Activated CD8-positive, alpha-beta memory T cell treated with anti-CD3 and anti-CD28 coated beads, Interleukin-2, amount 10 ng/mL, durations not matched to agents 7 days and 5 days (primary cell): ENCODE data around the gene KRT83. TPM values are rescaled to one million over a fixed set of nuclear protein-coding genes. Genes with fewer than 3 reads are reported as not detected.

Experiments
- ATAC-seq: fragments of 150-1000 bp; cut with Tn5 transposase; one replicate; pipeline ENCODE4 v1.10.0; 2021; ENCODE audit warnings: moderate library complexity
- CTCF ChIA-PET: fragments of 350-600 bp; sonication (Branson Sonifier 250); formaldehyde crosslinking; loops from one replicate; lab custom pipeline; 2021; ENCODE audit warnings: antibody characterized with exemption; lab: Charles Lee
- DNase-seq: peaks from one replicate; pipeline ENCODE4 v3.0.0-alpha.2; 2020
- H3K27ac Mint-ChIP-seq: one replicate; pipeline ENCODE4 v1.8.0; 2021; ENCODE audit warnings: mild to moderate bottlenecking, mixed read lengths
- H3K27me3 Mint-ChIP-seq: one replicate; pipeline ENCODE4 v1.8.0; 2021; ENCODE audit warnings: mixed read lengths
- H3K36me3 Mint-ChIP-seq: one replicate; pipeline ENCODE4 v1.8.0; 2021; ENCODE audit warnings: mild to moderate bottlenecking, mixed read lengths
- H3K4me1 Mint-ChIP-seq: one replicate; pipeline ENCODE4 v1.8.0; 2021; ENCODE audit warnings: mixed read lengths
- H3K4me3 Mint-ChIP-seq: one replicate; pipeline ENCODE4 v1.8.0; 2021; ENCODE audit warnings: mild to moderate bottlenecking, moderate library complexity, mixed read lengths
- H3K9me3 Mint-ChIP-seq: one replicate; pipeline ENCODE4 v1.8.0; 2022; ENCODE audit warnings: low read depth, mixed read lengths
- total RNA-seq, 2 experiments: library from RNA; stranded (reverse); gene quantifications; one replicate each; pipeline ENCODE4 v1.2.3, GENCODE V29; 2021

KRT83 gene
- total RNA-seq, 2 experiments from 2014 or later: not detected

DNA sequence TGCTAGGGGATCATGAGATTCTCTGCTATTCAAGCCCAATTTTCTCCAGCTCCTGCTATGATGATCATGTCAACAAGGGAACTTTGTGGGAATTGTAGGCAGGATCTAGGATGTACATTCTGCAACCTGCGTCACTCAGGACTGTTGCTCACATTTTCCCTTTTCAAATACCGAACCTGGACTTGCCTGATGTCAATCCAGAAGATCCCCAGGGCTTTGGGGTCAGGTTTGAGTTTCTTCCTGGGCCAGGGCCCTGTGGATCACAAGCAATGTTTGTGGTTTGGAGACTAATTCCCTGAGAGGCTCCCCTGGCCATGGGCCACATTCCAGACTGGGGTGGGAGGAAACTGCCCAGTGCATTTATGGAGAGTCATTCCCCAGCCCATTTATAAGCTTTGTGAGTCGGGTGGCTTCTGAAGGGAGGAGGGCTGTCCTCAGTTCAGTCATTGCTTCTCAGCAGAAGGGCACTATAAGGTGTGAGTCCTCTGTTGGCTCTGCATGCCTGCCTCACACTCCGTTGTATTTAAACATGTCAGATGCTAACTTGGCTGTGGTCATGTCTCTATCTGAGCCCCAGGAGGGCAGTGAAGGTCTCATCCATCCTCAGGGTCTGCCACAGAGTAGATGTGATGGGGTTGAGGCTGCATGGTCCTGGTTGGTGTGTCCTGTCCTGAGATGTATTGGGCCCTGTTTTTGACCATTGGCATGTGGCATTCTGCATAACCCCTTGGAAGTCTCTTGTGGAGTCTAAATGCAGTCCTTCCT is 40.2 kb downstream of the KRT83 start:
- H3K4me3 Mint-ChIP-seq: no peak overlapping the region
- DNase-seq (no peak), ATAC-seq (no peak)
- no peak overlapping the region for H3K27ac Mint-ChIP-seq
- H3K36me3 Mint-ChIP-seq: no peaks in the 10 kb centered on the region
- H3K4me1 Mint-ChIP-seq: peaks cover 5% of the 10 kb centered on the region
- peaks cover 42% of the 10 kb centered on the region for H3K27me3 Mint-ChIP-seq
- no peaks in the 10 kb centered on the region for H3K9me3 Mint-ChIP-seq
- CTCF ChIA-PET: interaction anchor here (0.6 to 6.1 kb wide), 9 partner anchors 11 to 95 kb away, joined by 3 to 74 read pairs (median 20); partner anchors contain the start of gene KRT81

DNA sequence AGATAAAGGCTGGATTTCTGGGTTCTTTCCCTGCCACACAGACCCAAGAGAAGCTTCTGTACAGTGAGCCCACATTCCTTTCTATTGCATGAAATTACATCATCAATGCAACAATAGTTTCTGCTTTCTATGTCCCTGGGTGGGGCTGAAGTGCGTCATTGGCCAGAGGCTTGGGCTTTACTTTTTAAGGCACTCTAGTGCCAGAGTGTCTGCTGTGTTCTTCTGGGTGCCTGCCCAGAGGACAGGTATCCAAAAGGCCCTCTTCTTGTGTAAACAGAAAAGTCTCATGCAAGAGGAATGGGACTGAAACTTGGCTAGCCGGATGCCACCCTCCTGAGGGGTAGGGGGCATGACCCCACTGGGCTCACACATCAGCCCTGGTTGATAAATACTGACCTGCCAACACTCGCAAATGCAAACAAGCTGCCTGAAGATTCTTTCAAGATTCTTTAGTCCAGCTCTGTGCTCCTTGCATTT is 40.8 kb downstream of the KRT83 start:
- Mint-ChIP-seq H3K36me3 (no peaks in the 10 kb centered on the region), H3K4me3 (no peak overlapping the region), H3K27me3 (peaks cover 47% of the 10 kb centered on the region), H3K9me3 (no peaks in the 10 kb centered on the region), H3K4me1 (peaks cover 5% of the 10 kb centered on the region), H3K27ac (no peak overlapping the region)
- CTCF ChIA-PET: interaction anchor here (0.6 to 6.1 kb wide), 14 partner anchors 12 to 147 kb away, joined by 3 to 74 read pairs (median 9); partner anchors contain the start of gene KRT81
- ATAC-seq (no peak), DNase-seq (no peak)

DNA sequence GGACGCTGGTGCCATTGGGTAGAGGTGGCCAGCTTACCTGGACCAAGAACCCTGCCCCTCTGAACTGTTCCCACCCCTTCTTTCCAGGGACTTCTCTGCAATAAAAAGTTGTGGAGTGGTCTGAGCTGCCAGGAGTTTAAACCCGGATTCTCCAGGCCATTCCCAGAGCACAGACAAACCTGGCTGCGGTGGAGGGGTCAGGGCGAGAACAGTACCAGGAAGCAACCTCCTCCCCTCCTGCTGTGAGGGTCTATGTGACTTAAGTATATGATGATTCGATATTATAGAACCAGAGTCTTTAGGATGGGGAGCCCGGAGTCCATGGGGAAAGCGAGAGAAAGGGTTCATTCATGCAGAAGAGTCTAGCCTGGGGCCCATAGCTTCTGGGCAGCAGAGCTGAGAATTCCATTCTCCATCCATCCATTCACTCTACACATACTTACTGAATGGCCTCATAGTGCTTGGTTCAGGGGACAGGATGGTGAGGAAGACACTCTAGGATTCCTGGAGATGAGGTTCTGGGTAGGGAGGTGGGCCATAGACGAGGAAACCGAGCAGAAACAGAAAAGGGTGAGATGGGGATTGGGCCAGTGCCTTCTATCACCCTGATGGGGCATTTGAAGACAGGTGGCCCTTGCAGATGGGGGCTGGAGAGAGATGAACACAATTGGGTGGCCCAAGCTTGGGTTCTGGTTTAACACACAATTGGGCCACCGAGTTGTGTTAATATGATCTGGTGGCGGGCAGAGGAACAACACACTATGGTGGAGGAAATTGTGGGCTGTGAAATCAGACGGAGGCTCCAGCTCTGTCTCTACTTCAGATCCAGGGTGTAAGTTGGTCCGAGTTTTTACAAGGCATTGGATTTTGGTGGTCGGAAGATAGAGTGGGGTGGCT is 41.5 kb downstream of the KRT83 start:
- Mint-ChIP-seq H3K9me3 (no peaks in the 10 kb centered on the region), H3K27me3 (peaks cover 51% of the 10 kb centered on the region), H3K4me1 (peaks cover 5% of the 10 kb centered on the region), H3K4me3 (no peak overlapping the region), H3K27ac (no peak overlapping the region), H3K36me3 (no peaks in the 10 kb centered on the region)
- CTCF ChIA-PET: interaction anchor here (0.6 to 6.1 kb wide), 50 partner anchors 9 to 605 kb away, joined by 3 to 74 read pairs (median 4); partner anchors contain the start of genes KRT81 and KRT83
- ATAC-seq: no peak
- DNase-seq: no peak

DNA sequence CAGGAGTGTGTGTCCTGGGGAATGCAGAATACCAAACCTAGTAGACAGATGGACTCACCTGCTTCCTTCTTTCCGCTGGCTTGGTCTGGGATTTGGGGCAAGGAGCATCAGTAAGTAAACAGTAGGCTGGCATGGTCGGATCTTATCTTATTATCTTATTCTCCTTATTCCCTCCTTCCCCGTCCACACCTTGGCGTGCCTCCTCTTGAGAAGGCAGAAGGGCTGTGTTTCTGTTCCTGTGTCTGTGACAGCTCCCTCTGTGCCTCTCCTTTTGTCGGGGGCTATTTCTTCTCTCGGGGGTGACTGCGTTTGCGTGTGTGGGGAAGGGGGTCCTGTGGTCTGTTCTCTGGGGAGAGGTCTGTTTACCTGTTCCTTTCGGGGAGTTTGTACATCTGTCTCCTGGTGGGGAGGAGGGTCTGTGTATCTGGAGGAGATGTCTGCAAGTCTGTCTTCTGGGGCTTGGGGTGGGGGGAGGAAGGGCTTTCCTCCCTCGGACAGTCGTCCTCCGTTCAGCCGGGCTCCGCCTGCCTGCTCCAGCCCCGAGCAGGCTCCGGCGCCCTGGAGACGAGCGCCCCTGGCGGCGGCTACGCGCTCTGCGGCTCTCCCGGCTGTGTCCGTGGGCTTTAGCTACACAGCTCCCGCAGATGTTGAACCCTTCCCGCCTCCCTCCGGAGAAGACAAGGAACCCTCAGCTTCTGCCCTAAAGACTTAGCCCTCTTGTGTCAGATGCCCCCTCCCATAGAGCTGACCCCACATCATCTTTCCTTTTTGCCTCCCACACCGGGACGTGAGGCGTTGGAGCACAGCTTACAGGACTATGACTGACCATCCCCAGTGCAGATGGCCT is 42.4 kb downstream of the KRT83 start:
- H3K4me3 Mint-ChIP-seq: no peak overlapping the region
- no peak overlapping the region for H3K27ac Mint-ChIP-seq
- H3K36me3 Mint-ChIP-seq: no peaks in the 10 kb centered on the region
- CTCF ChIA-PET: interaction anchor here (0.6 to 6.1 kb wide), 53 partner anchors 10 to 606 kb away, joined by 3 to 74 read pairs (median 4); partner anchors contain the start of genes KRT81 and KRT83
- ATAC-seq (peak; percentile 99), DNase-seq (peak; percentile 79)
- peaks cover 5% of the 10 kb centered on the region for H3K4me1 Mint-ChIP-seq
- H3K27me3 Mint-ChIP-seq: peaks cover 59% of the 10 kb centered on the region
- no peaks in the 10 kb centered on the region for H3K9me3 Mint-ChIP-seq

DNA sequence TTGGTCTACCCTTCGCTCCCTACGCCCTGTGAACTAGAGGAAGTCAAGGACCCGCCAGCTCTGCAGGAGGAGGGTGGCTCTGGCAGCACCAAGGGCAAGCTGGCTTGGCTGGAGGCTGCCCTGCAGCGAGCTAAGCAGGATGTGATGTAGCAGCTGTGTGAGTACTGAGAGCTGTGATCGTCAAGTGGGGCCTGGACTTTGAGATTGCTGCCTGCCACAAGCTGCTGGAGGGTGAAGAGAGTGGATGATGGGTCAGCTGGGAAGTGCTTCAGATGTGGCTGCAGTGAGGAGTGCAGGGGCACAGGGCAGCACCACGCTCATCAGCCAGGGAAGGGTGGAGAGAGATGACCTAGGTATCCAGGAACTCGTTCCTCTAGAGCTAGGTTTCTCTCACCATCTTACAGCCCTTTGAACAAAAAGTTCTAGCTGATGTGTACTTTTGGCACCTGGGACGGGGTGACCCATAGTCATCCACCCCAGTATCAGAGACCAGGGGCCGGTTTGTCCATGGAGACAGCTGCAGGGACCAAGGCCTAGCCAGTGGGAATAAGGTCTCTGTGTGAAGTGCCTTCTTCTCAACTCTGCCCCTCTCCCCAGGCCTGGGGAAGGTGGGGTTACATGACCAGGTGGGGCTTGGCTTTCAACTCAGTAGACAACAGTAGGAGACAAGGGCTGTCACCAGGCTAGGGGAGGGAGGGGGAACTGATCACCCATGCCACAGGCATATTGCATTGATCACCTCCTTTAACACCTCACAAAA is 43.5 kb downstream of the KRT83 start:
- Mint-ChIP-seq H3K9me3 (no peaks in the 10 kb centered on the region), H3K27ac (no peak overlapping the region), H3K4me3 (no peak overlapping the region), H3K27me3 (peaks cover 65% of the 10 kb centered on the region), H3K36me3 (no peaks in the 10 kb centered on the region), H3K4me1 (peaks cover 5% of the 10 kb centered on the region)
- DNase-seq: no peak
- CTCF ChIA-PET: interaction anchor here (0.7 to 6.1 kb wide), 16 partner anchors 11 to 813 kb away, joined by 3 to 74 read pairs (median 8); partner anchors contain the start of gene KRT81
- no peak for ATAC-seq

DNA sequence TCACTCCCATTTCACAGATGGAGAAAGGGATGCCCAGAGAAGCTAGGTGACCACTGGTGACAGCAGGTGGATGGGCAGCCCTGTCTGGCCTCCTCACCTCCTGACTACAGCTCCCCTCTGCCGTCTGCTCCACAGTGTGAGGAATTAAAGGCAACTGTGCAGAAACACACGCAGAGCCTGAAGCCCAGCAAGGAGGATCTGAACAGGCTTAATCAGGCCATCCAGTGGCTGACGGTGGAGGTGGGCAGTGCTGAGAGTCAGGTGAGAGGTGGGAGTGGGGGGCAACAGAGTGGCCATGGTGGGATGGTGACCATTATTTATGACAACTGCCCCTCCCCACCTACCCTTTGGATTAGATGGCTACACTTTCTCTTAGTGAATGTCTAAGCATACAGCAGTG is 45.5 kb downstream of the KRT83 start:
- ATAC-seq: no peak
- CTCF ChIA-PET: interaction anchor here (1.1 to 1.6 kb wide), 2 partner anchors 31 to 62 kb away, joined by 3 read pairs; no protein-coding TSS in a partner anchor

DNA sequence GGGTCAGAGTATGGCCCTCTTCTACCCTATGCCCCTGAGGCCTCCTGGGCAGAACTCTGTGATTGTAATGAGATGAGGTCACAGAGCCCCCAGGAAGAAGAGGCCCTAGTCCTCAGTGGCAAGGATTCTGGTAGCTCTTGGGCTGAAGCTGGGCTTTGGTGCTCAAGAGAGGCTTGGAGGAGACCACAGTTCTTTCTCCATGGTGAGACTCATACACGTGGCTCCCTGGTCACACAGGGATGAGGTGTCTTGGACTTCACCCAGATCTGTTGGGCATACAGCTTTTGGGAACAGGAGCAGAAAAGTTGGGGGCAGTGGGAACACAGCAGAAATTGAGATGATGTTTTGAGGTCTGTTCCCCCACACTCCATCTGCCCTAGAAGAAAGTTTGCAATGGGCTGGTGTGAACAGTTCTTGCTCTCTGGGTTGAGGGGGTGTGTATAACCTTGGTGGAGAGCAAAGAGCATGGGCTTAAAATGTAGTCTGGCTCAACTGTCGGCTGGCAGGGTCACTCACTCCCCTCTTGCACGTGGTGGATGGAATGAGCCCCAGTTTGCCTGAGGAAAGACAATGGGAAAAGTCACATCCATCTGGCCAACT is 46.6 kb downstream of the KRT83 start, which contains the start of gene KRT86:
TSS of gene KRT86 (plus strand) at position 125 of the 600 bp plus-strand sequence. CDS start 27,272 bp downstream, outside the sequence.
- Mint-ChIP-seq H3K27me3 (peaks cover 65% of the 10 kb centered on the region), H3K4me1 (peaks cover 5% of the 10 kb centered on the region), H3K27ac (no peak within 1 kb of the TSS), H3K4me3 (no peak within 1 kb of the TSS), H3K36me3 (no peaks in the 10 kb centered on the region), H3K9me3 (no peaks in the 10 kb centered on the region)
- ATAC-seq (no peak), DNase-seq (no peak)
- CTCF ChIA-PET: interaction anchor here (1.1 to 1.6 kb wide), 2 partner anchors 32 to 61 kb away, joined by 3 read pairs; no protein-coding TSS in a partner anchor

More for the DNA sequence above, 45.5 kb downstream of the KRT83 start:
- no peaks in the 10 kb centered on the region for H3K36me3 Mint-ChIP-seq
- no peak overlapping the region for H3K4me3 Mint-ChIP-seq
- H3K27me3 Mint-ChIP-seq: peaks cover 67% of the 10 kb centered on the region
- no peaks in the 10 kb centered on the region for H3K9me3 Mint-ChIP-seq
- H3K4me1 Mint-ChIP-seq: peaks cover 5% of the 10 kb centered on the region
- DNase-seq: no peak
- H3K27ac Mint-ChIP-seq: no peak overlapping the region

DNA sequence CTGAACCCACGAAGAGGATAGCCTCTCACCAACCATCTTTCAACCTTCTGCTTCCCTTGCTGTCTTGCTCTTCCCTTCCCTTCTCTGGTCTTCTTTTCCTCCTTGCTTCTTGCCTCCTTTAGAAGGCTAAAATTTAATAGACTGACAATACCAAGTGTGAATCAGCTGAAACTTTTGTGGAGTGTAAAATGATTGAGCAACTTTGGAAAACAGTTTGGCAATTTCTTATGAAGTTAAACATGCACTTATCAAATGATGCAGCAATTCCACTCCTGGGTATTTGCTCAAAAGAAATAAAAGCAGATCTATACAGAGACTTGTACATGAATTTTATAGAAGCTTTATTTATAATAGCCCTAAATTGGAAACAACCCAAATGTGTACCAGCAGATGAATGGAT is 50.0 kb downstream of the KRT83 start:
- no peak overlapping the region for H3K27ac Mint-ChIP-seq
- CTCF ChIA-PET: interaction anchor here (0.9 to 8.3 kb wide), 4 partner anchors 8 to 66 kb away, joined by 3 to 74 read pairs (median 3); no protein-coding TSS in a partner anchor
- no peak for ATAC-seq
- no peaks in the 10 kb centered on the region for H3K36me3 Mint-ChIP-seq
- H3K27me3 Mint-ChIP-seq: peaks cover 59% of the 10 kb centered on the region
- no peak for DNase-seq
- H3K4me3 Mint-ChIP-seq: no peak overlapping the region
- no peaks in the 10 kb centered on the region for H3K9me3 Mint-ChIP-seq
- H3K4me1 Mint-ChIP-seq: no peaks in the 10 kb centered on the region

DNA sequence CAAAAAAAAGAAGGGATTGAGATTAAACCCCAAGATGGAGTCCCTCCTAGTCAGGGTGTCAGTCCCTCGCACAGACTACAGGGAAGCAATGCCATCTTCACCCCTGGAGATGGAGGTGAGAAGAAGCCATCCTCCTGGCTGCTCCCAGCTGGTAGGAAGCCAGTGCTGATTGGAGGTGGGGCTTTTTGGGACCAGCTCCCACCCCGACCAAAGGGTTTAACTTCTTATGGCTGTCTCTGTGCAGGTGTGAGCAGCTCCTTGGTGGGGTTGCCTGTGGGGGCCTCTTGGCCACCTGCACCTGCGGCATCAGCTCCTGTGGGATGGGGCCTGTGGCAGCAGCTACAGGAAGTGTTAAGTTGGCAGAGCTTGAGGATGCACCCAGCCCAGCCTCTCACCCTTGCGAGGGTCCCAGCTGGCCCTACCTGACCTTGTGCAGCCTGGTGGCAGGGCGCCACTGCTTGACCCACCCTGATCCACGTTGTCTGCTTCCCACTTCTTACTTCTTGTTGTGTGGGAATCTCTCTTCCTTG is 50.6 kb downstream of the KRT83 start:
- Mint-ChIP-seq H3K27ac (no peak overlapping the region), H3K9me3 (no peaks in the 10 kb centered on the region), H3K4me1 (no peaks in the 10 kb centered on the region), H3K4me3 (no peak overlapping the region), H3K27me3 (peaks cover 54% of the 10 kb centered on the region), H3K36me3 (no peaks in the 10 kb centered on the region)
- no peak for DNase-seq
- no peak for ATAC-seq
- CTCF ChIA-PET: interaction anchor here (1.0 to 8.3 kb wide), 2 partner anchors 9 to 57 kb away, joined by 3 to 74 read pairs; no protein-coding TSS in a partner anchor

DNA sequence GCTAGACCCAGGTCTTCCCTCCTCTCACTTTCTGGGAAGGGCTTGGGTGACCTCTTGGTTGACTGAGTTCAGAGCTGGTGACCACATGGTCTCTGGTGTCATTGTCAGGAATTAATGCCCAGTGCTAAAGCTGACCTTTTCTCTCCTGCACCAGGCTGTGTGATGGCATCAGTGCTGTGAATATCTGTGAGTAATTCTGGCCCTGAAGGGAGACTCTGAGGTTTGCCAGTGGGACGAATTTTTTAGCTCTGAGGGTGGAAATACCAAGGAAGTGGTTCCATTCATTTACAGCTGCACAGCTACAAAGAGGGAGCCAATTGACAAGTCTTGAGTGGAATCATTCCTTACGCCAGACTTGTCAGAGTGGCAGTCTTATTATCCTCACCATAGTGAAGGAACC is 53.0 kb downstream of the KRT83 start:
- H3K4me1 Mint-ChIP-seq: no peaks in the 10 kb centered on the region
- no peak overlapping the region for H3K27ac Mint-ChIP-seq
- H3K4me3 Mint-ChIP-seq: no peak overlapping the region
- H3K27me3 Mint-ChIP-seq: peaks cover 37% of the 10 kb centered on the region
- CTCF ChIA-PET: interaction anchor here (1.3 to 8.3 kb wide), 2 partner anchors 11 to 17 kb away, joined by 3 to 74 read pairs; no protein-coding TSS in a partner anchor
- ATAC-seq: no peak
- H3K9me3 Mint-ChIP-seq: no peaks in the 10 kb centered on the region
- no peak for DNase-seq
- H3K36me3 Mint-ChIP-seq: no peaks in the 10 kb centered on the region

DNA sequence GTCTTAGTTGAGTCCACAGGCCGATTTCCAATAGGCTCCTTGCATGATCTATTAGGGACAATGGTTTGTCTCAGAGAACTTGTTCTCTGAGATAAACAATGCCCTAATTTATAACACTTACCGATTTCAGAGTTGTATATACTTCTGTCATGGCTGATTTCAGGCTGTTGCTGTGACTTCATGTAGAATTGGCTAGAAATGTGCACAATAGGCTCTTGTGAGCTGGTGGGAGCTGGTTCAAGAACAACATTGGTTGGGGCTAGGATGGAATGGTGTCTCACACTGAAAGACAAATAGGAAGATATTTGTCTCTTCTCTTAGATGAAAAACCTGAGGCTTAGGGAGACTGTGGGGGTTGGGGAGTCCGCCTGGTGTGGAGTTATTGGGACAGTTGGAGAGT is 53.5 kb downstream of the KRT83 start:
- Mint-ChIP-seq H3K36me3 (no peaks in the 10 kb centered on the region), H3K9me3 (no peaks in the 10 kb centered on the region), H3K4me1 (no peaks in the 10 kb centered on the region), H3K27ac (no peak overlapping the region), H3K4me3 (no peak overlapping the region), H3K27me3 (peaks cover 34% of the 10 kb centered on the region)
- no peak for DNase-seq
- CTCF ChIA-PET: interaction anchor here (8.3 kb wide), 1 partner anchor 12 kb away, joined by 74 read pairs; no protein-coding TSS in a partner anchor
- ATAC-seq: no peak
